HCT116 (cell line): ENCODE results near the gene SLC6A12. TPM values are rescaled to one million over a fixed set of nuclear protein-coding genes. Genes with fewer than 3 reads are reported as not detected.

Source experiments
- ATAC-seq: fragments of 200-7000 bp; cut with Tn5 transposase; 2 replicates; pipeline ENCODE4 v1.9.1; 2020; ENCODE audit warnings: mild to moderate bottlenecking, moderate library complexity
- BruUV-seq: library from RNA; stranded (reverse); fragments of 400-500 nt; replicated peaks from 2 replicates; lab custom pipeline; 2021; lab: Mats Ljungman, UMichigan
- CTCF ChIA-PET: fragments of 300-600 bp; sonication (Branson Sonifier 250); formaldehyde crosslinking; loops from one replicate; lab custom pipeline; 2021; ENCODE audit warnings: antibody characterized with exemption; lab: Charles Lee
- POLR2A ChIA-PET: fragments of 300-600, 350-600 bp; sonication (Branson Sonifier 250); formaldehyde crosslinking; loops from one replicate; lab custom pipeline; 2021; ENCODE audit warnings: antibody characterized with exemption; lab: Charles Lee
- RAD21 ChIA-PET, 2 experiments: fragments of 300-600 bp; sonication (Branson Sonifier 250); formaldehyde crosslinking; loops; one replicate each; lab custom pipeline; 2023; ENCODE audit warnings: low total read pairs in 2 of 2; ENCODE audit not compliant: uncharacterized antibody in 2 of 2, unreplicated experiment in 2 of 2, low non-redundant PET in 1 of 2; lab: Charles Lee
- DNase-seq: peaks from one replicate; pipeline ENCODE4 v3.0.0-alpha.2; 2010; ENCODE audit warnings: low read depth, low spot score
- H2AFZ ChIP-seq: fragments of 200-600 bp; shearing (Covaris generic), sonication (generic); 2 replicates; pipeline ENCODE4 v1.6.1; 2017; ENCODE audit warnings: low read depth, mixed run types, mixed read lengths, antibody characterized with exemption, low read length; ENCODE audit not compliant: poor library complexity, severe bottlenecking
- H3K27ac ChIP-seq: 2 replicates; pipeline ENCODE4 v1.5.1; 2012; ENCODE audit warnings: low read depth, low read length
- H3K27me3 ChIP-seq: fragments of 200-600 bp; sonication (generic); 2 replicates; pipeline ENCODE4 v1.6.1; 2016; ENCODE audit warnings: mixed run types, low read length, mixed read lengths; ENCODE audit not compliant: insufficient read depth
- H3K36me3 ChIP-seq, 2 experiments: fragments of 200-500 bp in 1 of 2; fragments of 200-600 bp in 1 of 2; sonication (Bioruptor generic) in 1 of 2; sonication (generic) in 1 of 2; 2 replicates each; pipeline versions ENCODE4 v1.5.1 to v1.6.1; 2014 to 2016; ENCODE audit warnings: low read length in 2 of 2, inconsistent platforms in 1 of 2, mixed read lengths in 1 of 2, mixed run types in 1 of 2; ENCODE audit not compliant: insufficient read depth in 2 of 2, control insufficient read depth in 1 of 2
- H3K4me1 ChIP-seq, 2 experiments: fragments of 200-600 bp in 1 of 2; sonication (generic) in 1 of 2; 2 replicates each; pipeline versions ENCODE4 v1.5.1 to v1.6.1; 2012 to 2017; ENCODE audit warnings: low read length in 2 of 2, inconsistent platforms in 1 of 2, mild to moderate bottlenecking in 1 of 2, mixed read lengths in 1 of 2, mixed run types in 1 of 2, moderate library complexity in 1 of 2; ENCODE audit not compliant: insufficient read depth in 2 of 2, control insufficient read depth in 1 of 2
- H3K4me2 ChIP-seq: fragments of 200-600 bp; sonication (generic); 2 replicates; pipeline ENCODE4 v1.6.1; 2017; ENCODE audit warnings: mixed run types, low read length, mixed read lengths
- H3K4me3 ChIP-seq, 2 experiments: fragments of 200-600 bp in 1 of 2; sonication (generic) in 1 of 2; replicated peaks in 1 of 2; 2 replicates each; pipeline ENCODE4 v1.5.1; 2011 to 2016; ENCODE audit warnings: low read length in 2 of 2, control low read depth in 1 of 2, low read depth in 1 of 2, mild to moderate bottlenecking in 1 of 2, mixed read lengths in 1 of 2, mixed run types in 1 of 2
- H3K79me2 ChIP-seq: fragments of 200-600 bp; sonication (generic); 2 replicates; pipeline ENCODE4 v1.6.1; 2017; ENCODE audit warnings: mild to moderate bottlenecking, mixed run types, low read length, moderate library complexity, mixed read lengths; ENCODE audit not compliant: insufficient read depth
- H3K9ac ChIP-seq: fragments of 200-600 bp; sonication (generic); 2 replicates; pipeline ENCODE4 v1.6.1; 2016; ENCODE audit warnings: low read length, mixed read lengths
- H3K9me2 ChIP-seq: fragments of 200-600 bp; sonication (generic), shearing (Covaris generic); 2 replicates; pipeline ENCODE4 v1.6.1; 2017; ENCODE audit warnings: mixed run types, mild to moderate bottlenecking, moderate library complexity; ENCODE audit not compliant: insufficient read depth
- H3K9me3 ChIP-seq, 2 experiments: fragments of 200-500 bp in 1 of 2; fragments of 200-600 bp in 1 of 2; sonication (Bioruptor generic) in 1 of 2; sonication (generic) in 1 of 2; 2 replicates each; pipeline ENCODE4 v1.6.1; 2014 to 2017; ENCODE audit warnings: low read length in 2 of 2, mixed read lengths in 2 of 2, inconsistent platforms in 1 of 2, low read depth in 1 of 2, mild to moderate bottlenecking in 1 of 2, mixed run types in 1 of 2, moderate library complexity in 1 of 2; ENCODE audit not compliant: control insufficient read depth in 1 of 2, insufficient read depth in 1 of 2
- H4K20me1 ChIP-seq: fragments of 200-600 bp; sonication (generic), shearing (Covaris generic); 2 replicates; pipeline ENCODE4 v1.6.1; 2017; ENCODE audit warnings: mixed run types, mild to moderate bottlenecking, moderate library complexity; ENCODE audit not compliant: insufficient read depth
- EGR1 ChIP-seq: IDR thresholded peaks from 2 replicates; pipeline ENCODE4 v1.6.1; 2012; ENCODE audit warnings: low read depth
- JUND ChIP-seq: IDR thresholded peaks from 2 replicates; pipeline ENCODE4 v1.6.1; 2012
- REST ChIP-seq: IDR thresholded peaks from 2 replicates; pipeline ENCODE4 v1.6.1; 2012; ENCODE audit warnings: low read depth
- intact Hi-C: fragments of 100-400 bp; cut with micrococcal nuclease; formaldehyde crosslinking; loops from 2 replicates; pipeline ENCODE4 v1.10.0; 2022
- total RNA-seq: library from RNA; stranded (reverse); gene quantifications from one replicate; pipeline ENCODE4 v1.2.1, GENCODE V29; 2021; ENCODE audit not compliant: unreplicated experiment
- TF ChIP-seq, protein P1 (sequence below), 3 experiments: fragments of 200-600 bp in 1 of 3; sonication (generic) in 1 of 3; IDR thresholded peaks in 2 of 3; conservative IDR thresholded peaks in 1 of 3; 2 replicates each; pipeline ENCODE4 v1.5.1; 2012 to 2017; ENCODE audit warnings: low read depth in 2 of 3, low read length in 2 of 3, antibody characterized with exemption in 1 of 3, borderline replicate concordance in 1 of 3, control low read depth in 1 of 3, mild to moderate bottlenecking in 1 of 3, mixed read lengths in 1 of 3, mixed run types in 1 of 3, moderate library complexity in 1 of 3; ENCODE audit not compliant: insufficient read depth in 1 of 3
- TF ChIP-seq, protein P2 (sequence below): IDR thresholded peaks from 2 replicates; pipeline ENCODE4 v1.6.1; 2012

Gene SLC6A12
- total RNA-seq, 1 experiment from 2014 or later = 0.64 TPM

- H3K4me1 ChIP-seq = 0 out of 4 replicates have a peak, but pooled peaks cover 0 to 4% of the 10 kb centered on the region in 2 experiments
- H4K20me1 ChIP-seq = no peaks in the 10 kb centered on the region
- no peaks in the 10 kb centered on the region for H3K9me2 ChIP-seq
- intact Hi-C loops = no loop called here
- ChIA-PET RAD21 (no interaction called here), POLR2A (interaction anchor here (0.9 kb wide), 1 partner anchor 10 kb away, joined by 3 read pairs; no protein-coding TSS in a partner anchor), CTCF (no interaction called here)
- H3K4me3 ChIP-seq = no peak overlapping the region
- no peak overlapping the region for H2AFZ ChIP-seq
- H3K9ac ChIP-seq = no peak overlapping the region
- peaks cover 4% of the 10 kb centered on the region; the same call in 1 of the 2 replicates for H3K27me3 ChIP-seq
- no peak overlapping the region for H3K4me2 ChIP-seq
- no peak for ATAC-seq
- no TSS peak for BruUV-seq
- DNase-seq = no peak
- H3K27ac ChIP-seq = no peak overlapping the region
- H3K9me3 ChIP-seq = no peaks in the 10 kb centered on the region
- H3K36me3 ChIP-seq = no peaks in the 10 kb centered on the region
- no peaks in the 10 kb centered on the region for H3K79me2 ChIP-seq
- no peak for TF ChIP-seq EGR1
- TF ChIP-seq, protein P1, sequence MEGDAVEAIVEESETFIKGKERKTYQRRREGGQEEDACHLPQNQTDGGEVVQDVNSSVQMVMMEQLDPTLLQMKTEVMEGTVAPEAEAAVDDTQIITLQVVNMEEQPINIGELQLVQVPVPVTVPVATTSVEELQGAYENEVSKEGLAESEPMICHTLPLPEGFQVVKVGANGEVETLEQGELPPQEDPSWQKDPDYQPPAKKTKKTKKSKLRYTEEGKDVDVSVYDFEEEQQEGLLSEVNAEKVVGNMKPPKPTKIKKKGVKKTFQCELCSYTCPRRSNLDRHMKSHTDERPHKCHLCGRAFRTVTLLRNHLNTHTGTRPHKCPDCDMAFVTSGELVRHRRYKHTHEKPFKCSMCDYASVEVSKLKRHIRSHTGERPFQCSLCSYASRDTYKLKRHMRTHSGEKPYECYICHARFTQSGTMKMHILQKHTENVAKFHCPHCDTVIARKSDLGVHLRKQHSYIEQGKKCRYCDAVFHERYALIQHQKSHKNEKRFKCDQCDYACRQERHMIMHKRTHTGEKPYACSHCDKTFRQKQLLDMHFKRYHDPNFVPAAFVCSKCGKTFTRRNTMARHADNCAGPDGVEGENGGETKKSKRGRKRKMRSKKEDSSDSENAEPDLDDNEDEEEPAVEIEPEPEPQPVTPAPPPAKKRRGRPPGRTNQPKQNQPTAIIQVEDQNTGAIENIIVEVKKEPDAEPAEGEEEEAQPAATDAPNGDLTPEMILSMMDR (IDR thresholded peaks at IDR 0.05 in 2 of 3, conservative IDR thresholded peaks at IDR 0.05 in 1 of 3; ENCODE audit: borderline replicate concordance in 1 of 3, insufficient read depth in 1 of 3, low read depth in 2 of 3, low read length in 2 of 3) = no peak
- TF ChIP-seq JUND = no peak
- no peak for TF ChIP-seq REST
- TF ChIP-seq, protein P2, sequence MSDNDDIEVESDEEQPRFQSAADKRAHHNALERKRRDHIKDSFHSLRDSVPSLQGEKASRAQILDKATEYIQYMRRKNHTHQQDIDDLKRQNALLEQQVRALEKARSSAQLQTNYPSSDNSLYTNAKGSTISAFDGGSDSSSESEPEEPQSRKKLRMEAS = no peak
Measured at GRCh38 chr12:147242-147641, 66.7 kb downstream of the SLC6A12 start.
